GM12878 (cell line): Measurements from ENCODE around the gene MCOLN2. TPM values are rescaled to one million over a fixed set of nuclear protein-coding genes. Genes with fewer than 3 reads are reported as not detected.

ENCODE experiments used
- CBX3 ChIP-seq: fragments of 200-600 bp; sonication (generic); IDR thresholded peaks from 2 replicates; pipeline ENCODE4 v1.6.1; 2016; ENCODE audit warnings: low read depth, borderline replicate concordance
- CREB1 ChIP-seq: IDR thresholded peaks from 2 replicates; pipeline ENCODE4 v1.6.1; 2012; ENCODE audit warnings: low read depth, mild to moderate bottlenecking, inconsistent platforms
- HDAC6 ChIP-seq: fragments of 200-600 bp; sonication (generic); IDR thresholded peaks from one replicate; pipeline ENCODE4 v1.8.0; 2017; ENCODE audit warnings: antibody characterized with exemption; ENCODE audit not compliant: unreplicated experiment
- HDGF ChIP-seq: fragments of 450-650 bp; IDR thresholded peaks from 2 replicates; pipeline ENCODE4 v1.6.1; 2016; ENCODE audit warnings: antibody characterized with exemption
- JUND ChIP-seq: IDR thresholded peaks from 2 replicates; pipeline ENCODE4 v1.6.1; 2012; ENCODE audit warnings: low read depth, mild to moderate bottlenecking, low read length, improper control_type of control experiment, moderate library complexity
- MYB ChIP-seq: fragments of 150-350 bp; IDR thresholded peaks from 2 replicates; pipeline ENCODE4 v1.6.1; 2014; ENCODE audit warnings: mild to moderate bottlenecking, low read depth, low read length, borderline replicate concordance
- NFYB ChIP-seq: IDR thresholded peaks from 2 replicates; pipeline ENCODE4 v1.6.1; 2011; ENCODE audit warnings: low read depth, mild to moderate bottlenecking, low read length, improper control_type of control experiment, moderate library complexity; ENCODE audit not compliant: insufficient read depth
- PAX5 ChIP-seq: IDR thresholded peaks from 2 replicates; pipeline ENCODE4 v1.6.1; 2011; ENCODE audit warnings: low read depth, low read length, borderline replicate concordance
- PAX8 ChIP-seq: fragments of 450-650 bp; IDR thresholded peaks from 2 replicates; pipeline ENCODE4 v1.6.1; 2017; ENCODE audit warnings: mild to moderate bottlenecking, moderate library complexity
- SMAD1 ChIP-seq: fragments of 450-650 bp; IDR thresholded peaks from 2 replicates; pipeline ENCODE4 v1.6.1; 2018; ENCODE audit warnings: mild to moderate bottlenecking, low read depth; ENCODE audit not compliant: partially characterized antibody
- SREBF2 ChIP-seq: IDR thresholded peaks from 2 replicates; pipeline ENCODE4 v1.6.1; 2012; ENCODE audit warnings: mild to moderate bottlenecking, low read length
- SRF ChIP-seq, 2 experiments: IDR thresholded peaks; 2 replicates each; pipeline ENCODE4 v1.6.1; 2011; ENCODE audit warnings: low read depth in 2 of 2, low read length in 2 of 2, mild to moderate bottlenecking in 1 of 2, moderate library complexity in 1 of 2
- SUZ12 ChIP-seq: fragments of 200-600 bp; sonication (generic); IDR thresholded peaks from one replicate; pipeline ENCODE4 v1.6.1; 2018; ENCODE audit warnings: antibody characterized with exemption, mild to moderate bottlenecking; ENCODE audit not compliant: unreplicated experiment
- TCF12 ChIP-seq: IDR thresholded peaks from 2 replicates; pipeline ENCODE4 v1.6.1; 2011; ENCODE audit warnings: low read depth, mild to moderate bottlenecking, low read length
- TCF7 ChIP-seq: IDR thresholded peaks from 2 replicates; pipeline ENCODE4 v1.6.1; 2014; ENCODE audit warnings: antibody characterized with exemption, borderline replicate concordance
- ZBED1 ChIP-seq: IDR thresholded peaks from 2 replicates; pipeline ENCODE4 v1.6.1; 2016; ENCODE audit warnings: borderline replicate concordance
- polyA plus RNA-seq, 11 experiments: library from polyadenylated mRNA; depleted of rRNA in 4 of 11; unstranded in 6 of 11; stranded (reverse) in 5 of 11; fragments of >200 nt; fragmentation: Nextera tagmentation in 4 of 11; fragmentation: Illumina TruSeq in 1 of 11; extraction: Ambion mirVana in 4 of 11; extraction: Trizol in 1 of 11; gene quantifications; 1 replicate in 1 of 11; 2 replicates in 10 of 11; pipeline versions ENCODE4 v1.2.1 to v1.2.3, GENCODE V29; 2011 to 2016; ENCODE audit warnings: inconsistent platforms in 2 of 11, missing spikeins in 2 of 11, low read depth in 1 of 11
- total RNA-seq, 4 experiments: library from RNA; depleted of rRNA in 3 of 4; stranded (reverse); fragments of >200 nt in 3 of 4; fragmentation: Illumina TruSeq in 1 of 4; extraction: Trizol in 1 of 4; gene quantifications; 2 replicates each; pipeline versions ENCODE4 v1.2.1 to v1.2.3, GENCODE V29; 2013 to 2021
- TF ChIP-seq, protein P1 (sequence below): IDR thresholded peaks from 2 replicates; pipeline ENCODE4 v1.6.1; 2012; ENCODE audit warnings: improper control_type of control experiment, low read depth, low read length; ENCODE audit not compliant: insufficient replicate concordance
- TF ChIP-seq, protein P2 (sequence below): IDR thresholded peaks from 2 replicates; pipeline ENCODE4 v1.6.1; 2011; ENCODE audit warnings: mild to moderate bottlenecking, low read depth, low read length, moderate library complexity; ENCODE audit not compliant: insufficient replicate concordance
- TF ChIP-seq, protein P3 (sequence below): fragments of 450-650 bp; conservative IDR thresholded peaks from 2 replicates; pipeline ENCODE4 v1.6.1; 2017; ENCODE audit warnings: mild to moderate bottlenecking, moderate library complexity

MCOLN2 gene
- total and polyA plus RNA-seq, 10 of the 15 experiments (the other 5 are each of a cell fraction or from before 2014, with no cell fraction given): 25.9 to 233 (median 109) TPM

DNA sequence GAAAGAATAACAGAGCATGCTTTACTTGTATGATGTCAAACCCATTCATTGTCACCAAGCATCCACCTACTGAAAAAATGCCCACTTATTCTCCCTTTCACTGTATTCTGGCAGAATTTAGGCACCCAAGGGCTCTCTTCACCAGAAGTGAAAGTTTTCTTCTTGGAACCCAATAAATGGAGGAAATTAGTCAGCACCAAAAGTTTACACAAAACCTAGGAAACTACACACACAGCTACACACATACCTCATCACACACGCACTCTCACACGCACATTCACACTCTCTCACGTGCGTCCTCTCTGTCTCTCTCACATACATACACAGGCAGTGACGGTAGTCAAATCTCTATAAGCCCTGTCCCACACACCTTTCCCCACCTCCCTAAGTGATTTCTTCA is 37.6 kb downstream of the MCOLN2 start (continued):
- TF ChIP-seq SRF (IDR thresholded peaks at IDR 0.05; ENCODE audit: low read depth in 2 of 2, low read length in 2 of 2) (no peak), MYB (no peak), PAX5 (peak; percentile 61; the same call in 1 of the 2 replicates), HDAC6 (no peak), SMAD1 (peak; percentile 90), JUND (no peak), HDGF (peak; percentile 77; the same call in 1 of the 2 replicates), SREBF2 (no peak), ZBED1 (peak; percentile 66; the same call in 1 of the 2 replicates), SUZ12 (no peak), TCF7 (no peak), CBX3 (no peak), PAX8 (no peak), CREB1 (peak; percentile 74), NFYB (no peak), TCF12 (peak; percentile 72; the same call in 1 of the 2 replicates)
- TF ChIP-seq, protein P1, sequence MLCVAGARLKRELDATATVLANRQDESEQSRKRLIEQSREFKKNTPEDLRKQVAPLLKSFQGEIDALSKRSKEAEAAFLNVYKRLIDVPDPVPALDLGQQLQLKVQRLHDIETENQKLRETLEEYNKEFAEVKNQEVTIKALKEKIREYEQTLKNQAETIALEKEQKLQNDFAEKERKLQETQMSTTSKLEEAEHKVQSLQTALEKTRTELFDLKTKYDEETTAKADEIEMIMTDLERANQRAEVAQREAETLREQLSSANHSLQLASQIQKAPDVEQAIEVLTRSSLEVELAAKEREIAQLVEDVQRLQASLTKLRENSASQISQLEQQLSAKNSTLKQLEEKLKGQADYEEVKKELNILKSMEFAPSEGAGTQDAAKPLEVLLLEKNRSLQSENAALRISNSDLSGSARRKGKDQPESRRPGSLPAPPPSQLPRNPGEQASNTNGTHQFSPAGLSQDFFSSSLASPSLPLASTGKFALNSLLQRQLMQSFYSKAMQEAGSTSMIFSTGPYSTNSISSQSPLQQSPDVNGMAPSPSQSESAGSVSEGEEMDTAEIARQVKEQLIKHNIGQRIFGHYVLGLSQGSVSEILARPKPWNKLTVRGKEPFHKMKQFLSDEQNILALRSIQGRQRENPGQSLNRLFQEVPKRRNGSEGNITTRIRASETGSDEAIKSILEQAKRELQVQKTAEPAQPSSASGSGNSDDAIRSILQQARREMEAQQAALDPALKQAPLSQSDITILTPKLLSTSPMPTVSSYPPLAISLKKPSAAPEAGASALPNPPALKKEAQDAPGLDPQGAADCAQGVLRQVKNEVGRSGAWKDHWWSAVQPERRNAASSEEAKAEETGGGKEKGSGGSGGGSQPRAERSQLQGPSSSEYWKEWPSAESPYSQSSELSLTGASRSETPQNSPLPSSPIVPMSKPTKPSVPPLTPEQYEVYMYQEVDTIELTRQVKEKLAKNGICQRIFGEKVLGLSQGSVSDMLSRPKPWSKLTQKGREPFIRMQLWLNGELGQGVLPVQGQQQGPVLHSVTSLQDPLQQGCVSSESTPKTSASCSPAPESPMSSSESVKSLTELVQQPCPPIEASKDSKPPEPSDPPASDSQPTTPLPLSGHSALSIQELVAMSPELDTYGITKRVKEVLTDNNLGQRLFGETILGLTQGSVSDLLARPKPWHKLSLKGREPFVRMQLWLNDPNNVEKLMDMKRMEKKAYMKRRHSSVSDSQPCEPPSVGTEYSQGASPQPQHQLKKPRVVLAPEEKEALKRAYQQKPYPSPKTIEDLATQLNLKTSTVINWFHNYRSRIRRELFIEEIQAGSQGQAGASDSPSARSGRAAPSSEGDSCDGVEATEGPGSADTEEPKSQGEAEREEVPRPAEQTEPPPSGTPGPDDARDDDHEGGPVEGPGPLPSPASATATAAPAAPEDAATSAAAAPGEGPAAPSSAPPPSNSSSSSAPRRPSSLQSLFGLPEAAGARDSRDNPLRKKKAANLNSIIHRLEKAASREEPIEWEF: no peak
- TF ChIP-seq, protein P2, sequence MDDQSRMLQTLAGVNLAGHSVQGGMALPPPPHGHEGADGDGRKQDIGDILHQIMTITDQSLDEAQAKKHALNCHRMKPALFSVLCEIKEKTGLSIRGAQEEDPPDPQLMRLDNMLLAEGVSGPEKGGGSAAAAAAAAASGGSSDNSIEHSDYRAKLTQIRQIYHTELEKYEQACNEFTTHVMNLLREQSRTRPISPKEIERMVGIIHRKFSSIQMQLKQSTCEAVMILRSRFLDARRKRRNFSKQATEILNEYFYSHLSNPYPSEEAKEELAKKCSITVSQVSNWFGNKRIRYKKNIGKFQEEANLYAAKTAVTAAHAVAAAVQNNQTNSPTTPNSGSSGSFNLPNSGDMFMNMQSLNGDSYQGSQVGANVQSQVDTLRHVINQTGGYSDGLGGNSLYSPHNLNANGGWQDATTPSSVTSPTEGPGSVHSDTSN: peak; percentile 24
- TF ChIP-seq, protein P3, sequence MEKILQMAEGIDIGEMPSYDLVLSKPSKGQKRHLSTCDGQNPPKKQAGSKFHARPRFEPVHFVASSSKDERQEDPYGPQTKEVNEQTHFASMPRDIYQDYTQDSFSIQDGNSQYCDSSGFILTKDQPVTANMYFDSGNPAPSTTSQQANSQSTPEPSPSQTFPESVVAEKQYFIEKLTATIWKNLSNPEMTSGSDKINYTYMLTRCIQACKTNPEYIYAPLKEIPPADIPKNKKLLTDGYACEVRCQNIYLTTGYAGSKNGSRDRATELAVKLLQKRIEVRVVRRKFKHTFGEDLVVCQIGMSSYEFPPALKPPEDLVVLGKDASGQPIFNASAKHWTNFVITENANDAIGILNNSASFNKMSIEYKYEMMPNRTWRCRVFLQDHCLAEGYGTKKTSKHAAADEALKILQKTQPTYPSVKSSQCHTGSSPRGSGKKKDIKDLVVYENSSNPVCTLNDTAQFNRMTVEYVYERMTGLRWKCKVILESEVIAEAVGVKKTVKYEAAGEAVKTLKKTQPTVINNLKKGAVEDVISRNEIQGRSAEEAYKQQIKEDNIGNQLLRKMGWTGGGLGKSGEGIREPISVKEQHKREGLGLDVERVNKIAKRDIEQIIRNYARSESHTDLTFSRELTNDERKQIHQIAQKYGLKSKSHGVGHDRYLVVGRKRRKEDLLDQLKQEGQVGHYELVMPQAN: no peak
